Heart right ventricle (tissue), 16 donors: ENCODE measurements around the gene MAPK8IP3. TPM values are rescaled to one million over a fixed set of nuclear protein-coding genes. Genes with fewer than 3 reads are reported as not detected.

Experiments
- ATAC-seq, 8 donors: fragments of 200-7000 bp; cut with Tn5 transposase; one replicate each; pipeline ENCODE4 v1.9.1; 2020; ENCODE audit warnings: mild to moderate bottlenecking in 8 of 8, moderate library complexity in 8 of 8, moderate number of reproducible peaks in 1 of 8
- DNase-seq, 2 donors: peaks; one replicate each; pipeline ENCODE4 v3.0.0-alpha.2; 2020
- H3K27ac ChIP-seq, 10 donors: fragments of 200-600 bp; sonication (generic) in 2 of 10; one replicate each; pipeline versions ENCODE4 v1.5.0 to v1.8.0; 2020 to 2022; ENCODE audit warnings: mild to moderate bottlenecking in 3 of 10
- H3K27me3 ChIP-seq, 7 donors: fragments of 200-600 bp; one replicate each; pipeline ENCODE4 v1.8.0; 2021 to 2022; ENCODE audit warnings: mild to moderate bottlenecking in 2 of 7
- H3K36me3 ChIP-seq, 9 donors: fragments of 200-600 bp; sonication (generic) in 1 of 9; one replicate each; pipeline versions ENCODE4 v1.5.0 to v1.8.0; 2020 to 2022; ENCODE audit warnings: mild to moderate bottlenecking in 2 of 9
- H3K4me1 ChIP-seq, 9 donors: fragments of 200-600 bp; sonication (generic) in 1 of 9; one replicate each; pipeline versions ENCODE4 v1.5.0 to v1.8.0; 2020 to 2022; ENCODE audit warnings: mild to moderate bottlenecking in 4 of 9
- H3K4me3 ChIP-seq, 10 donors: fragments of 200-600 bp; sonication (generic) in 2 of 10; one replicate each; pipeline versions ENCODE4 v1.5.0 to v1.8.0; 2020 to 2022; ENCODE audit warnings: mild to moderate bottlenecking in 7 of 10, moderate library complexity in 2 of 10
- H3K9me3 ChIP-seq, 11 donors: fragments of 200-600 bp in 10 of 11; sonication (generic) in 2 of 11; one replicate each; pipeline versions ENCODE4 v1.5.0 to v1.8.0; 2013 to 2022; ENCODE audit warnings: mild to moderate bottlenecking in 2 of 11, control low read depth in 1 of 11, moderate library complexity in 1 of 11
- WGBS, 2 donors: extraction: QIAGEN DNeasy Blood & Tissue Kit; methylation state at CpG; one replicate each; pipeline ENCODE4 v1.1.7; 2013; ENCODE audit warnings: inconsistent platforms in 1 of 2; 5-methylcytosine and 5-hydroxymethylcytosine counted together
- intact Hi-C, 10 donors: fragments of 100-400 bp; cut with DNase I; formaldehyde crosslinking; loops; one replicate each; pipeline versions ENCODE4 v1.11.1 to v1.14.2; 2022
- polyA plus RNA-seq, 2 donors: library from polyadenylated mRNA; stranded (reverse); fragments of 200-250 nt; gene quantifications; one replicate each; pipeline ENCODE4 v1.2.3, GENCODE V29; 2013
- total RNA-seq, 10 donors: library from RNA; stranded (reverse); fragmentation: NEBNext Ultra II Directional in 3 of 10; extraction: Animal tissue kit (Norgen Biotek cat#: 25700) in 3 of 10; gene quantifications; one replicate each; pipeline versions ENCODE4 v1.2.1 to v1.2.4, GENCODE V29; 2021 to 2023
- TF ChIP-seq, protein P1 (sequence below), 9 donors: fragments of 200-600 bp; sonication (generic) in 2 of 9; IDR thresholded peaks; one replicate each; pipeline versions ENCODE4 v1.5.0 to v1.8.0; 2021 to 2022; ENCODE audit warnings: antibody characterized with exemption in 9 of 9, mild to moderate bottlenecking in 5 of 9, moderate library complexity in 1 of 9
- donor health status: Arrhythmogenic right ventricular cardiomyopathy.
- donor health status: ischemic (EF 13 %, LVEDD 7.1; RV severe dilation, severe dysfunction).
- donor health status: healthy with polysubstance abuse.
- donor health status: DM: no; HTN: yes; CAD: no.
- donor health status: DM: no; HTN: no; CAD: no.
- donor health status: ischemic (EF 25% LVEDD 6.9; RV normal size, moderate dysfunction).
- donor health status: ischemic (EF 25% LVEDD 5.7; RV mildly dilated, moderate dysfunction).
- donor health status: healthy.
- donor health status: DM: yes; HTN: yes; CAD: no.
- donor health status: Ischemic cardiomyopathy.
- donor health status: ischemic (EF 35%, LVEDD 5.7; RV mildly dilated, moderate dysfunction).
- donor health status: nonischemic (EF 11% LVEDD 7.7; RV severe dilation, severe dysfunction).
- donor health status: DM: yes; HTN: yes; CAD: no.
- donor health status: PGD.
- donor health status: ischemic (EF 29% LVEDD 5.4; RV normal size, mild dysfunction).
- donor health status: nonischemic (EF 23%, LVEDD 6.1; RV moderate dilation, normal function).

Gene MAPK8IP3
- total and polyA plus RNA-seq, 12 donors: 31.2 to 126 (median 71.7) TPM

DNA sequence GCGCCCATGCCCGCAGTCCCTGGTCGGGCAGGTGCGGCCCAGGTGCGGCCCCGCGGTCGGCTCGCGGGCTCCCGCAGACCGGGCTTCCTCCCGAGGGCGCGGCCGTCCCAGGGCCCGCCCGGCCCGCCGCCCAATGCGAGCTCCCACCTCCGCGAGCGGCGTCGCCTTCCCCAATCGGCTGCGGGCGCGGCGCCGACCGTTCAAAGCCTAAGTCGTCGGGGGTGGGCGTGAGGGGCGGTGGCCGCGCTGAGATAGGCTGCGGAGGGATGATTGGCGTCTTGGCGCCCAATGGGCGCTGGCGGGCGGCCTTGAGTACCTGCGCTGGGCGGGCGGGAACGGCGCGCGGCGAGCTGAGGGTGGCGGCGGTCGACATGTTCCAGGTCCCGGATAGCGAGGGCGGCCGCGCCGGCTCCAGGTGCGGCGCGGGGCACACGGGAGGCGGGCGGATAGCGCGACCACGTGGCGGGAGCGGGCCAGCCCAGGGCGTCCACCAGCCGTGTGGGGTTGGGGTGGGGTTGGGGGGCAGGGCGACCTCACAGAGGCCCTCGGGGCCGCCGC, 28.0 kb upstream of the MAPK8IP3 start, which contains the start of gene JPT2:
Gene JPT2 (plus strand): TSS at position 338 of the 558 bp plus-strand sequence. CDS start 34 bp downstream, at position 372.
- H3K4me1 ChIP-seq: peaks cover 3 to 15% (median 6%) of the 10 kb centered on the region in 9 donors
- intact Hi-C loops: loop anchor here in 1 of 10 donors (2.0 kb wide), 1 partner anchor 29 kb away; the partner anchor contains the start of gene MAPK8IP3
- H3K27ac ChIP-seq: peak within 1 kb of the TSS; percentile 2 to 85 (median 76)
- DNase-seq (peak; percentile 97), ATAC-seq (peak; percentile 97 to 99 (median 98))
- H3K9me3 ChIP-seq: no peaks in the 10 kb centered on the region
- no peaks in the 10 kb centered on the region for H3K27me3 ChIP-seq
- H3K36me3 ChIP-seq: peaks cover 0 to 33% (median 17%) of the 10 kb centered on the region in 9 donors
- TF ChIP-seq, protein P1, sequence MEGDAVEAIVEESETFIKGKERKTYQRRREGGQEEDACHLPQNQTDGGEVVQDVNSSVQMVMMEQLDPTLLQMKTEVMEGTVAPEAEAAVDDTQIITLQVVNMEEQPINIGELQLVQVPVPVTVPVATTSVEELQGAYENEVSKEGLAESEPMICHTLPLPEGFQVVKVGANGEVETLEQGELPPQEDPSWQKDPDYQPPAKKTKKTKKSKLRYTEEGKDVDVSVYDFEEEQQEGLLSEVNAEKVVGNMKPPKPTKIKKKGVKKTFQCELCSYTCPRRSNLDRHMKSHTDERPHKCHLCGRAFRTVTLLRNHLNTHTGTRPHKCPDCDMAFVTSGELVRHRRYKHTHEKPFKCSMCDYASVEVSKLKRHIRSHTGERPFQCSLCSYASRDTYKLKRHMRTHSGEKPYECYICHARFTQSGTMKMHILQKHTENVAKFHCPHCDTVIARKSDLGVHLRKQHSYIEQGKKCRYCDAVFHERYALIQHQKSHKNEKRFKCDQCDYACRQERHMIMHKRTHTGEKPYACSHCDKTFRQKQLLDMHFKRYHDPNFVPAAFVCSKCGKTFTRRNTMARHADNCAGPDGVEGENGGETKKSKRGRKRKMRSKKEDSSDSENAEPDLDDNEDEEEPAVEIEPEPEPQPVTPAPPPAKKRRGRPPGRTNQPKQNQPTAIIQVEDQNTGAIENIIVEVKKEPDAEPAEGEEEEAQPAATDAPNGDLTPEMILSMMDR (IDR thresholded peaks at IDR 0.05): peak in 2 of 9 donors; percentile 7 to 13
- WGBS, 2 donors: 1% methylated on average over 47 to 79 of the region's 79 CpGs
- peak within 1 kb of the TSS; percentile 64 to 85 (median 77) for H3K4me3 ChIP-seq

DNA sequence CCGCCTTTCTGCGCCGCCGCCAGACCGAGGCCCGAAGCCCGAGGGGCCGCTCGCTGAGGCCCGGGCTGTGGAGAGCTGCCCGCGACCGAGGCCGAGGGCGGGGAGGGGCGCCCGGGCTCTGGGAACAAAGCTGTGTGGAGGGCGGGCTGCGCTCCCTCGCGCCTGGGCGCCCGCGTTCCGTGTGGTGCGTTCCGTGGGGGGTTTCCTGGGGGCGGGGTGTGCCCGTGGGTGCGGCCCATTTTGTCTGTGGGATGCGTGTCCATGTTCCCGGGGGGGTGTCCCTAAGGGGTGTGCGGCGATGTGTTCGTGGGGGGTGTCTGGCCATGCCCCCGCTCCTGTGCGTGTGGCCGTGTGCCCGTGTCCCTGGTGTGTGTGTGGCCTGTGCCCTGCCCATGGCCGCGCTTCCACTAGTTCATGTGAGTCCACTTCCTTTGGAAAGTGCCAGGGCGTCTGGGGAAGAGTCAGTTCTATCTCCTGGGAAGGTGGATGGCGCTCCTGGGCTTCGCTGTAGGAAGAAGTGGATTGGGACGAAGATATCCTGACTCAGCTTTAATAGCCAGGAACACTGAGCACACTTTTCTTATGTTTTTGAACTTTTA, 27.4 kb upstream of the MAPK8IP3 start:
- H3K4me1 ChIP-seq: peaks cover 3 to 15% (median 6%) of the 10 kb centered on the region in 9 donors
- H3K4me3 ChIP-seq: peak overlapping the region; percentile 64 to 85 (median 77)
- H3K27ac ChIP-seq: peak overlapping the region; percentile 2 to 85 (median 76)
- intact Hi-C loops: loop anchor here in 1 of 10 donors (2.0 kb wide), 1 partner anchor 28 kb away; the partner anchor contains the start of gene MAPK8IP3
- ATAC-seq: peak; percentile 10 to 64 (median 26)
- H3K36me3 ChIP-seq: peaks cover 0 to 32% (median 17%) of the 10 kb centered on the region in 9 donors
- no peaks in the 10 kb centered on the region for H3K27me3 ChIP-seq
- TF ChIP-seq, protein P1 (IDR thresholded peaks at IDR 0.05): no peak
- WGBS, 2 donors: 1 to 2% methylated on average over 33 to 45 of the region's 45 CpGs
- peak; percentile 17 to 29 for DNase-seq
- no peaks in the 10 kb centered on the region for H3K9me3 ChIP-seq

DNA sequence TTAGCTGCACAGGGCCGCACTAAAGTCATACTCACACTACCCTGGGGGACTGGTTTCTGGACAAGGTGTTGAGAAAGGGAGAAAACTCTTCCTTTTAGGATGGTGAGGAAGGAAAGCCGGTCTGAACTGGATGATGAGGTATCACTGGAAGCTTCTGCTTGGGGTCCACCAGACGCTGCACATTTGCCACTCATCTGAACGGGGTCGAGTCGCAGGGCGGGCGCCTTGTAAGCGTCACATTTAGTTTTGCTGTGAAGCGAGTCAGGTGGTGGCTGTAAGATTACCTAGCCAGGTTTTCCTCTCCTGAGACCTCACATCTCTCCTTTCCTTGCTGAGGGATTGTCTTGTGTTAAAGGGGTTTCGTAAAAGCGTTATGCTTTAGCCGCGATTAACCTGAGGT, 25.6 kb upstream of the MAPK8IP3 start:
- 96 to 97% methylated on average over 14 of the region's 14 CpGs for WGBS, 2 donors
- Histone ChIP-seq H3K36me3 (peaks cover 0 to 32% (median 3%) of the 10 kb centered on the region in 9 donors), H3K27me3 (no peaks in the 10 kb centered on the region), H3K9me3 (no peaks in the 10 kb centered on the region), H3K4me1 (peaks cover 3 to 15% (median 6%) of the 10 kb centered on the region in 9 donors), H3K4me3 (no peak overlapping the region), H3K27ac (no peak overlapping the region)
- TF ChIP-seq, protein P1 (IDR thresholded peaks at IDR 0.05): no peak
- DNase-seq (no peak), ATAC-seq (no peak)
- intact Hi-C loops: no loop called here

DNA sequence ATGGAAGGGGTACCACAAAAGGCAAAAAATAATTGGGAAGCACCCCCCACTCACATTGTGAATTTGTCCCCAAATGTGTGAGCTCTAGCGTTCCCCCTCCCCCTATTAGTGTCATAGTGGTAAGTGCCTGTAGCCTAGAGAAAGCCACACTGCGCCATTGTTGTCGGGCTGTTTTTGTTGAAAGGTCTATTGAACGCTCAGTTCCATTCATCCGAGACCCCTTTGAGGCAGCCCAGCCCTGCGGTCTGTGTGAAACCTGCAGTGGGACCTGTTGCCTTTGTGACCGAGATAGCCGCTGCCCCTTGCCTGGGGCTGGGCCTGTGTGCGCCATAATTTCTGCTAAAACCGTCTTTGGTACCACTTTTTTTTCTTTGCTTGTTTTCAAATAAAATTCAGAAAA, 25.0 kb upstream of the MAPK8IP3 start:
- Histone ChIP-seq H3K4me3 (no peak overlapping the region), H3K27ac (no peak overlapping the region), H3K27me3 (no peaks in the 10 kb centered on the region), H3K4me1 (peaks cover 3 to 15% (median 6%) of the 10 kb centered on the region in 9 donors), H3K9me3 (no peaks in the 10 kb centered on the region), H3K36me3 (peaks cover 0 to 32% (median 6%) of the 10 kb centered on the region in 9 donors)
- WGBS, 2 donors: 94 to 95% methylated on average over 10 of the region's 10 CpGs
- intact Hi-C loops: no loop called here
- ATAC-seq: no peak
- DNase-seq: no peak
- TF ChIP-seq, protein P1 (IDR thresholded peaks at IDR 0.05): no peak
